ENCODE measurements around the gene HDAC4.
"Not testable (repeated sequence)": the region's sequence is repeated elsewhere in the genome, so short reads cannot be mapped to it uniquely, and the experiment has no call there.

HDAC4 gene

DNA sequence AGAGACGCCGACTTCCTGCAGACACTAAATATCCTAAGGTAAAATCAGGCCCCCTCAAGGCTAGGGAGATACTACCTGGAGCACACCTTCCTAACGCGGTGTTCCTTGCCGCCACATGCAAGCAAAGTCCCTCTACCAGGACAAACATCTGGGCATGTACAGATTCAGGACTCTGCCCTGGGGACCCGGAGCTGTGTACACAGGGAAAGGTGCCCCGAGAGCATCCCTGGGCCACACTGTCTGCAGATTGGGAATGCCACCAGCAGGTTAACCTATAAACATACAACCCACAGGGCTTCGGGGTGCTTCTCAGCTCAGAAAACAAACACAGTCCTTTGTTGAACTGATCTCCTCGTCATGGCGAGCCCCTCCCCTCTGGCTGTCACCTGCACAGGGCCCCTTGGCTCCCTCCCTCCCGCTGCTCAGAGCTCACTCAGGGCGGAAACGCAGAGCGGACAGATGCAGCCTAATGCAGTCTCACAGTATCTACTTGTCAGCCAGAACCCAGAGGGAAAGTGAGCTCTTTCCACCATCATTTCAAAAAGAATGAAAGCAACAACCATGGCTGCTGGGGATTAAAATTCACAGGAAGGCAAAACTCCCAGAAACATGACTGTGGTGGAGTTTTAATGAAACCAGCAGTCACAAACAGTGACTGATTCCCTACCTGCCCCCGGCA lies 218.8 kb downstream of the HDAC4 start:
- Histone ChIP-seq H3K9me3 (replicated peaks in 1 of 11) (peaks cover 24 to 32% (median 30%) of the 10 kb centered on the region in 11 experiments), H3K9ac (0 out of 22 replicates have a peak overlapping the region, but pooled peaks of 1 of the 11 experiments have one; percentile 6), H3K4me2 (peak overlapping the region in 5 of 11 experiments; percentile 11 to 39 (median 25); a peak in 6 of 22 replicates), H3K4me1 (peaks cover 0 to 36% (median 7%) of the 10 kb centered on the region in 10 experiments; a peak in 11 of 20 replicates), H3K4me3 (no peak overlapping the region), H3K27ac (no peak overlapping the region), H3K27me3 (no peaks in the 10 kb centered on the region), H4K20me1 (peaks cover 0 to 47% (median 14%) of the 10 kb centered on the region in 11 experiments; a peak in 11 of 22 replicates), H3K36me3 (peaks cover 42 to 98% (median 70%) of the 10 kb centered on the region in 11 experiments)
- TF ChIP-seq Cebpa-rat (IDR thresholded peaks at IDR 0.05) = no peak

DNA sequence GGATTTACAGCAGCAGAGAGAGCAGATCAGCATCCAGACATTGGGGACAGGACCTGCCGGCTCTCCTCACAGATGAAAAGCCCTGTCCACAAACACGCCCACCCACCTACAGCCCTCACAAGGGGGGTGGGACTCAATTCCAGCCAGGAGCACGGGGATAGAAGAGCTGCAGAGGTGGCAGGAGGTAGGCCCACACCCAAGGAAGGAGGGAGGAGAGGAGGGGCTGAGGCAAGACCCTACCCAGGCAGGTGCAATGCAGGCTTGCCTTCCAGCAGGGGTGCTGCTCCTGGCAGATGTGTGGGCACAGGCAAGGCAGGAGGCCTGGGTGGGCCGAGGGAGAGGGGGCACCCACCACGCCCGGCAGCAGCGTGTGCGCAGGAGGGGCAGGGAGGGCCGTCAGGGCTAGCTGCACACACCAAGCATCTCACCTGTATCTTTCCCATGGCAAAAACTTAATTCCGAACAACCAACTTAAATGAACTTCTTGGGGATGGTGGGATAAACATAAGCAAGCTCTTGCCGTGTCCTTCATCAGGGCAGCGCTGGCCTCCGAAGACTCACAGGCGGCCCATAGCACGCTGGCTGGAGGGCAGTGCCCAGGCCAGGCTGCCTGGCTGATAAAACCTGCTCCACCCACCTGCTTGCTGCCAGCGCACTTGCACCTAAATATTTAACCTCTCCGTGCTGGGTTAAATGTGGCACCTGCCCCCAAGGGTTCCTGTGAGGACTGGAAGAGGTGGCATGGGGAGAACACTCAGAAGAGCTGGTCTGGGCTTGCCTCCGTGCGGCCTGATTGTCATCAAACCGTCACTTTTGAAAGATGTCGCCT lies 219.5 kb downstream of the HDAC4 start:
- Histone ChIP-seq H3K4me2 (no peak overlapping the region), H3K4me1 (peaks cover 0 to 36% (median 7%) of the 10 kb centered on the region in 10 experiments; a peak in 11 of 20 replicates), H3K27ac (no peak overlapping the region; a peak in 1 of 22 replicates), H3K36me3 (peaks cover 42 to 98% (median 70%) of the 10 kb centered on the region in 11 experiments), H3K9me3 (replicated peaks in 1 of 11) (peaks cover 32 to 40% (median 37%) of the 10 kb centered on the region in 11 experiments), H3K9ac (no peak overlapping the region), H3K4me3 (no peak overlapping the region), H4K20me1 (peaks cover 0 to 42% (median 14%) of the 10 kb centered on the region in 11 experiments; a peak in 11 of 22 replicates), H3K27me3 (no peaks in the 10 kb centered on the region)
- no peak for TF ChIP-seq Cebpa-rat (IDR thresholded peaks at IDR 0.05)

- Histone ChIP-seq H3K9me3 (replicated peaks in 1 of 11) (peaks cover 33 to 45% (median 40%) of the 10 kb centered on the region in 11 experiments), H3K36me3 (peaks cover 39 to 98% (median 68%) of the 10 kb centered on the region in 11 experiments), H4K20me1 (peaks cover 0 to 42% (median 14%) of the 10 kb centered on the region in 11 experiments; a peak in 11 of 22 replicates), H3K9ac (no peak overlapping the region), H3K4me3 (no peak overlapping the region), H3K4me1 (peaks cover 0 to 36% (median 7%) of the 10 kb centered on the region in 10 experiments; a peak in 11 of 20 replicates), H3K4me2 (no peak overlapping the region), H3K27ac (no peak overlapping the region; a peak in 1 of 22 replicates), H3K27me3 (no peaks in the 10 kb centered on the region)
- TF ChIP-seq Cebpa-rat (IDR thresholded peaks at IDR 0.05) = no peak
Observed at GRCh38 chr2:239180526-239181073, 220.2 kb downstream of the HDAC4 start.

DNA sequence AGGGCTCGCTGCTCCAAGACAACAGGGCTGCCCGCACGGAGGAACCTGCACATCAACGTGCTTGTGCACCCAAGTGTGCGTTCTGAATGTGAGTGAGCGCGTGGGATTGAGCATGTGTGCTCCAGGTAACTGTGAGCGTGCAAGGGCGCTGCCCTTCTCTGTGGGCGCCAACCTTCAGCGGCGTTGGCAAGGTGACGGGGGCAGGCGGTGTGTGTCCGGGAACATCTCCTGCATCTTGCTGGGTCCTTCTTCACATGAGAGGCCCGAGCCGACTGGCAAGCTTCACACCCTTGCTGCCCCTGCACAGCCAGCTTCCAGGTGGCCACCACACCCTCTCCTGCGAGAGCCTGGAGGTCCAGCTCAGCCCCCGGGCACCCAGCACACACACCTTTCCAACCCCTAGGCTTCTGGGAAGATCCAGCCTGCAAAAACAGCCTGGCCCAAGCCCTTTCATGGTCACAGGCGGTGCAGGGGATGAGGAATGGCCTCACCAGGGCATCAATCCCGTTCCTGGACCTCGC lies 220.9 kb downstream of the HDAC4 start:
- Histone ChIP-seq H3K9me3 (replicated peaks in 1 of 11) (peaks cover 40 to 52% (median 46%) of the 10 kb centered on the region in 11 experiments), H3K36me3 (peaks cover 41 to 98% (median 70%) of the 10 kb centered on the region in 11 experiments), H3K27ac (no peak overlapping the region), H4K20me1 (peaks cover 0 to 38% (median 14%) of the 10 kb centered on the region in 11 experiments; a peak in 11 of 22 replicates), H3K4me2 (no peak overlapping the region), H3K27me3 (no peaks in the 10 kb centered on the region), H3K4me1 (peaks cover 0 to 36% (median 7%) of the 10 kb centered on the region in 10 experiments; a peak in 11 of 20 replicates), H3K4me3 (no peak overlapping the region), H3K9ac (no peak overlapping the region)
- TF ChIP-seq Cebpa-rat (IDR thresholded peaks at IDR 0.05) = no peak

- Histone ChIP-seq H4K20me1 (peaks cover 0 to 34% (median 14%) of the 10 kb centered on the region in 11 experiments; a peak in 10 of 22 replicates), H3K36me3 (peaks cover 50 to 100% (median 79%) of the 10 kb centered on the region in 11 experiments)
Observed at GRCh38 chr2:239178954-239179353, 221.9 kb downstream of the HDAC4 start.

GRCh38 chr2:239178484-239178883 lies 222.3 kb downstream of the HDAC4 start:
- Histone ChIP-seq H3K4me2 (peak overlapping the region in 5 of 11 experiments; percentile 8 to 40 (median 13); a peak in 5 of 22 replicates), H3K4me3 (peak overlapping the region in 1 of 10 experiments; percentile 10; a peak in 1 of 20 replicates), H4K20me1 (peaks cover 0 to 31% (median 13%) of the 10 kb centered on the region in 11 experiments; a peak in 10 of 22 replicates), H3K27ac (peak overlapping the region in 3 of 11 experiments; percentile 1 to 9 (median 2); a peak in 1 of 22 replicates), H3K9ac (no peak overlapping the region), H3K4me1 (peaks cover 0 to 34% (median 6%) of the 10 kb centered on the region in 10 experiments; a peak in 11 of 20 replicates), H3K9me3 (replicated peaks in 1 of 11) (peaks cover 55 to 67% (median 61%) of the 10 kb centered on the region in 11 experiments), H3K27me3 (no peaks in the 10 kb centered on the region), H3K36me3 (peaks cover 55 to 100% (median 82%) of the 10 kb centered on the region in 11 experiments)
- no peak for TF ChIP-seq Cebpa-rat (IDR thresholded peaks at IDR 0.05)

More at GRCh38 chr2:239178954-239179353, 221.9 kb downstream of the HDAC4 start:
- peaks cover 50 to 62% (median 56%) of the 10 kb centered on the region in 11 experiments for H3K9me3 ChIP-seq (replicated peaks in 1 of 11)
- no peak for TF ChIP-seq Cebpa-rat (IDR thresholded peaks at IDR 0.05)
- no peaks in the 10 kb centered on the region for H3K27me3 ChIP-seq
- no peak overlapping the region; a peak in 1 of 20 replicates for H3K4me3 ChIP-seq
- H3K9ac ChIP-seq = no peak overlapping the region
- peaks cover 0 to 36% (median 7%) of the 10 kb centered on the region in 10 experiments; a peak in 11 of 20 replicates for H3K4me1 ChIP-seq
- H3K4me2 ChIP-seq = no peak overlapping the region
- 0 out of 22 replicates have a peak overlapping the region, but pooled peaks of 1 of the 11 experiments have one; percentile 1 for H3K27ac ChIP-seq

DNA sequence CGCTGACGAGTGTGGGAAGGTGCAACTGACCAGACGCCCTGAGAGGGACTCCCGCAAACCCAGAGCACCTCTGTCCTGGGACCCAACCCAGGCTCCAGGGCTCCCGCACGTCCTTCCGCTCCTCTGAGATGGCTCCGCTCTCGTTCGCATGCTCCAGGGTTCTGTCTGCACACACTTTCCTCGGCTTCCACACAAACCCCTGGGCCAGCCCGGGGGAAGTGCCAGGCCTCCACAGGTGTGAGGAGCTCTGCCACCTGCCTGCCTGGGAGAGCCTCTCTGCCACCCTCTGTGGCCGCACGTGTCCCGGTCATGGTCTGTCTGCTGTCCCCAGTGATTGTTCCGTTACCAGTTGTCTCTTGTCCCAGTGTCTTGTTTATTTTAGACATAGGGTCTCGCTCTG lies 222.9 kb downstream of the HDAC4 start:
- TF ChIP-seq Cebpa-rat (IDR thresholded peaks at IDR 0.05) = no peak
- Histone ChIP-seq H3K36me3 (peaks cover 61 to 100% (median 88%) of the 10 kb centered on the region in 11 experiments), H3K4me2 (peak overlapping the region in 6 of 11 experiments; percentile 8 to 40 (median 18); a peak in 5 of 22 replicates), H3K4me1 (peaks cover 0 to 28% (median 1%) of the 10 kb centered on the region in 10 experiments; a peak in 10 of 20 replicates), H3K27ac (peak overlapping the region in 2 of 11 experiments; percentile 18 to 19; a peak in 1 of 22 replicates), H3K4me3 (0 out of 20 replicates have a peak overlapping the region, but pooled peaks of 1 of the 10 experiments have one; percentile 10), H3K27me3 (no peaks in the 10 kb centered on the region), H3K9me3 (replicated peaks in 1 of 11) (peaks cover 60 to 72% (median 66%) of the 10 kb centered on the region in 11 experiments), H4K20me1 (peaks cover 0 to 25% (median 9%) of the 10 kb centered on the region in 11 experiments; a peak in 8 of 22 replicates), H3K9ac (no peak overlapping the region)

- H3K9ac ChIP-seq = no peak overlapping the region
- no peak overlapping the region for H3K4me2 ChIP-seq
- H3K9me3 ChIP-seq (replicated peaks in 1 of 11) = peaks cover 66 to 78% (median 72%) of the 10 kb centered on the region in 11 experiments
- no peak overlapping the region for H3K4me3 ChIP-seq
- no peak for TF ChIP-seq Cebpa-rat (IDR thresholded peaks at IDR 0.05)
- H3K27me3 ChIP-seq = no peaks in the 10 kb centered on the region
- H3K27ac ChIP-seq = no peak overlapping the region
- H3K4me1 ChIP-seq = peaks cover 0 to 22% (median 0%) of the 10 kb centered on the region in 10 experiments; a peak in 9 of 20 replicates
- H4K20me1 ChIP-seq = peaks cover 0 to 19% (median 8%) of the 10 kb centered on the region in 11 experiments; a peak in 8 of 22 replicates
- peaks cover 64 to 100% (median 91%) of the 10 kb centered on the region in 11 experiments for H3K36me3 ChIP-seq
Observed at GRCh38 chr2:239177325-239177724, 223.5 kb downstream of the HDAC4 start.

GRCh38 chr2:239176138-239176803 lies 224.5 kb downstream of the HDAC4 start:
- not testable (repeated sequence) for H4K20me1 ChIP-seq, H3K4me3 ChIP-seq, H3K27ac ChIP-seq, H3K9ac ChIP-seq, H3K27me3 ChIP-seq, H3K4me2 ChIP-seq
- peaks cover 77 to 89% (median 82%) of the 10 kb centered on the region in 11 experiments for H3K9me3 ChIP-seq (replicated peaks in 1 of 11)
- H3K36me3 ChIP-seq = peaks cover 69 to 97% (median 93%) of the 10 kb centered on the region in 11 experiments
- peaks cover 0 to 13% (median 0%) of the 10 kb centered on the region in 10 experiments; a peak in 6 of 20 replicates for H3K4me1 ChIP-seq

Measured in BLaER1 treated with 17β-estradiol and CSF1 and Interleukin-3, amounts not matched to agents 10 nM and 100 nM (cell line).